Measurements from ENCODE around the gene PLEKHO1.
"Not testable (repeated sequence)": the region's sequence is repeated elsewhere in the genome, so short reads cannot be mapped to it uniquely, and the experiment has no call there.

Gene PLEKHO1

DNA sequence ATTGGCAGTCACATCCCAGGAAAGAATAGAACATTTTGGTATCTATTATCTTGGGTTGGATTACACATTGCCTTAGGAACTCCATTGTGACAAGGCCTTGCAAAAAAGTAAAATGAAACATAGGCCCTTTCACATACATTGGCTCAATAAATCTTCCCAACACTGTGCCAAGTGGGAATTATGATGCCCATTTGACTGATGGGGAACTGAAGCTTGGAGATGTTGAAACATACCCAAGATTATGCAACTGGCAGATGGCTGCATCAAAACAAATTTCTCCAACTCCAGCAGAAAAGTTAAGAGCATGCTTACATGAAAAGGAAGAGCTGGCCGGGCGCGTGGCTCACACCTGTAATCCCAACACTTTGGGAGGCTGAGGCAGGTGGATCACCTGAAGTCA lies 26.9 kb downstream of the PLEKHO1 start:
- no peak for DNase-seq

DNA sequence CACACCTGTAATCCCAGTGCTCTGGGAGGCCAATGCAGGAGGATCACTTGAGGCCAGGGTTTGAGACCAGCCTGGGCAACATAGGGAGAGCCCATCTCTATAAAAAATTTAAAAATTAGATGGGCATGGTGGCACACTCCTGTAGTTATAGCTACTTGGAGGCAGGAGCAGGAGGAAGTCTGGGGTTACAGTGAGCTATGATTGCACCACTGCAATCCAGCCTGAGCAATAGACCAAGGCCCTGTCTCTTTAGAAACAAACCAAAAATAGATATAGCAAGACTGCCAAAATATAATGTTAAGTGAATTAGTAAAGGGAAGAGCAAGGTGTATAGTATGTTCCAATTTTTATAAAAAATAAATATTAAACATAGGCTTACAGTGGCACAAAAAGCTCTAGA lies 28.8 kb downstream of the PLEKHO1 start:
- no peak for DNase-seq

DNA sequence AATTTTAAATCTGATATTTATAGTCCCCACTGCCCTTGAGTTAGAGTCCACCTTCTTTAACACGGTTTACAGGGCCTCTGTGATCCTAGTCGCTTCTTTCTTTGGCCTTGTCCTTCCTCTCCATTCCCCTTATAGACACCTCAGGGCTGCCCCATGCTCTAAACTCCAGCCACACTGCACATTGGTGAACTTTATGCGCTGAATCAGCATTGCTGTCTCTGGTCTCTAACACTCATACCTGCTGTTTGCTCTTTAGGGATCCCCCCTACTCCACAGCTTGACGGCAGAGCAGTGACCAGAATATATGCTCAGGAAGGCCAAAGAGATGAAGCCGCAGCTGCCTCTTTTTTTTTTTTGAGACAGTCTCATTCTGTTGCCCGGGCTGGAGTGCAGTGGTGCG lies 30.2 kb downstream of the PLEKHO1 start:
- DNase-seq, result no peak

- no peak for DNase-seq
These were observed 30.8 kb downstream of the PLEKHO1 start for GRCh38 chr1:150180474-150180873.

- no peak for DNase-seq
These were observed 32.5 kb downstream of the PLEKHO1 start for GRCh38 chr1:150182247-150182646.

GRCh38 chr1:150183061-150183460 lies 33.3 kb downstream of the PLEKHO1 start:
- no peak for DNase-seq

DNA sequence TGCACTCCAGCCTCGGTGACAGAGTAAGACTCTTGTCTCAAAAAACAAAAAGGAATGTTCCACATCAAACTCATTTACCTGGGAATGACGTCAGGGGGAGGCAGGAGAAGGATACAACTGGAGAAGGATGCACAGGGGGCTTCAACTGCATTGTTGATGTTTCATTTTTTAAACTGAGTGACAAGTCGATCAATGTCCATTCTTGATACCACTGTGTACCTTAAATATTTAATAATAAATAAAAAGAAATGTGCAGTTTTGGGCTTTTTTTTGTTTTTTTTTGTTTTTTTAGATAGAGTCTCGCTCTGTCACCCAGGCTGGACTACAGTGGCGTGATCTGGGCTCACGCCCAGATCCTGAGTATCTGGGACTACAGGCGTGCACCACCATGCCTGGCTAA lies 35.8 kb downstream of the PLEKHO1 start:
- no peak for DNase-seq

GRCh38 chr1:150186438-150186788 lies 36.7 kb downstream of the PLEKHO1 start:
- not testable (repeated sequence) for DNase-seq

GRCh38 chr1:150186789-150187559 lies 37.3 kb downstream of the PLEKHO1 start:
- DNase-seq, result no peak

DNA sequence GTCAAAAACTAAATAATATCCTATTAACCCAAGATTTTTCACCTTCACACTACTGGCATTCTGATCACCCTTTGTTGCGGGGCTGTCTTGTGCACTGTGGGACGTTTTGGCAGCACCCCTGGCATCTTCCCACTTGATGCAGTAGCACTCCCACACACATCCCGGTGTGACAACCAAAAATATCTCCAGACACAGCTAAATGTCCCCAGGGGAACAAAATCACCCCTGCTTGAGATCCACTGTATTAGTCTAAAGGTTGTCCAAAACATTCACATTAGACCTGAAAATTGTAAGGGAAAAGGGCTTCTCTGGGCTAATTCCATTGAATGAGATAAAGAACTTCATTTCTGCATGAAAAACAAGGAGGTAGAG lies 37.8 kb downstream of the PLEKHO1 start:
- no peak for DNase-seq

DNA sequence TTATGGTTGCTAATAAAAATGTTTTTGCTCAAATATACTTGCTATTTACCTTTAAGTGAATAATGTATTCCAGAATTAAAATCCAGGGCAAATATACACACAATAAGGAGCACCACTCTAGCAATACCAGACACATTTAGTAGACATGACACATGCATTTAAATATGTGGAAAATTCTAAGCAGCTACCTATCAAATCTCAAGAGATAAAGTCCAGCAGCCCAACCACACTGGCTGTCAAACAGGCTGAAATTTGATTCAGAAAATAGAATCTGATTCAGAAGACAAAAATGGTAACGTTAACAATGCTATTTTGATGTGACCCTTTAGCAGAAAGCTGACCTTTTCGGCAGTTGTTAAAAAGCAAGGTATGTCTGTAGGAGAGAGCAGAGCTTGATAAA lies 42.3 kb downstream of the PLEKHO1 start:
- no peak for DNase-seq

DNA sequence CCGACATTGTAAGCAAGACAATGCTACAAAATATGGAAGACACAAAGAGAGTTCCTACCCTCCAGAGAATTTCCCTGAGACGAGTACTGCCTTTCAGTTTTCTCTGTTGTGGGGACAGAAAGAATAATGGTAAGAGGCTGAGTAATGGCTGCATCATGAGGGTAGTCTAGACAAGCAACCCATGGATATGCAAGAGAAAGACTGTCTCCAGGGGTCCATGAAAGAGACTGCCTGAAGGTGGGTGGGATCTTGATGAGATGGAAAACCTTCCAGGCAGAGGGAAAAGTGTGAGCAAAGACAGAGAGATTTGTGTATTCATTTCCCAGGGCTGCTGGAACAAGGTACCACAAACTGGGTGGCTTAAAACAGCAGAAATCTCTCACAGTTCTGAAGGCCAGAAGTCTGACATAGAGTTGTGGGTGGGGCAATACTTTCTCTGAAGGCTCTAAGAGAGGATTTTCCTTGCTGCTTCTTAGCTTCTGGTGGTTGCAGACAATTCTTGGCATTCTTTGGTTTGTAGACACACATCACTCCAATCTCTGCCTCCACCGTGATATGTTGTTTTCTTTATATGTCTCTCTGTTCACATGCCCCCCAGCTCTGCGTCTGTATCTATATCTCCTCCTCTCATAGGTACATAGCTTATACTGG lies 44.8 kb downstream of the PLEKHO1 start:
- no peak for DNase-seq

DNA sequence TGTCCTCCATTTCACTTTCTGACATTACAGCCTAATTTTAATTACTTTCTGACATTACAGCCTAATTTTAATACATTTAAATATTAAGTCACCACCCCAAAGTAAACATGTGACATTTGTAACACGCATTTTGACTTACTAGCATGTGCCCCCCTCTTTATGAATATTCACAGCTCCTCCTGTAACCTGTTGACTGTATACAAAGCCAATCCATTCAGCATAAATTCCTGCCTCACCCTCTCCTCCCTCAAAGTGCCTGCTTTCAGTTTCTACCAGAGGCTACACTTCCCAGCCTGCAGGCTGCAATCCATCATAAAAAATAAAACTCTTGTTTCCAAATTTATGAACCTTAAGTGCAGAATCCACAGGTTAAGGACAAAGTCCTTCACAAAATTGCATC lies 46.7 kb downstream of the PLEKHO1 start:
- DNase-seq, result no peak

GRCh38 chr1:150207281-150207971 lies 57.7 kb downstream of the PLEKHO1 start:
- DNase-seq, result no peak

DNA sequence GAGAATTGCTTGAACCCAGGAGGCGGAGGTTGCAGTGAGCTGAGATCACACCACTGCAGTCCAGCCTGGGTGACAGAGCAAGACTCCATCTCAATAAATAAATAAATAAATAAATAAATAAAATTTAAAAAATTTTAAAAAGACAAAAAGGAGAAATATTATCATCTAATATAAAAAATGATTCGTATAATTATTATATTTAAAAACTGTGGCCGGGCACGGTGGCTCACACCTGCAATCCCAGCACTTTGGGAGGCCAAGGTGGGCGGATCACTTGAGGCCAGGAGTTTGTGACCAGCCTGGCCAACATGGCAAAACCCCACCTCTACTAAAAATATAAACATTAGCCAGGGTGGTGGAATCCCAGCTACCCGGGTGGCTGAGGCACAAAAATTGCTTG lies 58.7 kb downstream of the PLEKHO1 start:
- not testable (repeated sequence) for DNase-seq
